UCSD-AML1 (cell line): ENCODE measurements around the gene ART3.
A peak's percentile ranks its signal among the peaks of the same experiment; 100 is the strongest.

Experiments
- DNase-seq: peaks from one replicate; lab custom pipeline; 2025; ENCODE audit not compliant: unreplicated experiment; lab: John Stamatoyannopoulos, UW

The ART3 gene

DNA sequence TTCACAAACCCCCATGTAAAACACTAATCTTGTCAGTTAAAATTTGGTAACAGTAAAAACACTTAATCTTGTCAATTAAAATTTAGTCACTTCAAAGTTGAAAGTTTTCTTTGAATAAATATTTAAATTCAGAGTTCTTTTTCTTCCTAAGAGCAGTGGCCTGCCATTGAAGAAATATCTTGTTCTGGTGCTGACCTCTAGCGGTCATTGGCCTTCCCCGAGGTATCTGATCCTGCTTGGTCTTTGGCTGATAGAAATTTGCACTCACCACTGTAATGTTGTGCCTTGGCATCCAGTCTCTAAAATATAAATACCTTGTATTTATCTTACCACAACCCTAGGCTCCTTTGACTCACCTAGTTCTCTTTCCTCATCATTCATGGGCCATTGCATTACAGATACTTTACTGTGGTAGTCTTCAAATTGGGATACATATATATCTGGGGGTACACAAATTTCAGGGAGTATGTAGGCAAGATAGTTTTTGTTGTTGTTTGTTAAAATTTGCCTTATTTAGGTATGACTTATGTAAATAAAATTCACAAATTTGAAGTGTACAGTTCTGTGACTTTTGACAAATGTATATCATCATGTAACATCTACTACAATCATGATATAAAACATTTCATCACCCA is 6.7 kb upstream of the ART3 start:
- DNase-seq = peak; percentile 41

DNA sequence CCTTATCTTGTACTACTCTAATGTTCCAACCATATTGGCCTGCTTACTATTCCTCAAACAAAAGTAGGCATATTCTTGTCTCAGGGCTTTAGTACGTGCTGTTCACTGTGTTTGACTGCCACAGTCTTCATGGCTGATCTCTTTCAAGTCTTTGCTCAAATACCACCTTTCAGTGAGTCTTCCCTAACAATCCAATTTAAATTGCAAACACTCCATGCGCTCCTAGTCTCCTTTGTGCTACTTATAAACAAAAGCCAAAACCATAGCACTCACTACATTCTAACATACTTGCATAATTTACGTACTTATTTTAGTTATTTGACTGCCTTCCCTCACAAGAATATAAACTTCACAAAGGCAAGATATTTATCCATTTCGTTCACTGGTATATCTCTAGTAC is 1.7 kb upstream of the ART3 start:
- no peak for DNase-seq

DNA sequence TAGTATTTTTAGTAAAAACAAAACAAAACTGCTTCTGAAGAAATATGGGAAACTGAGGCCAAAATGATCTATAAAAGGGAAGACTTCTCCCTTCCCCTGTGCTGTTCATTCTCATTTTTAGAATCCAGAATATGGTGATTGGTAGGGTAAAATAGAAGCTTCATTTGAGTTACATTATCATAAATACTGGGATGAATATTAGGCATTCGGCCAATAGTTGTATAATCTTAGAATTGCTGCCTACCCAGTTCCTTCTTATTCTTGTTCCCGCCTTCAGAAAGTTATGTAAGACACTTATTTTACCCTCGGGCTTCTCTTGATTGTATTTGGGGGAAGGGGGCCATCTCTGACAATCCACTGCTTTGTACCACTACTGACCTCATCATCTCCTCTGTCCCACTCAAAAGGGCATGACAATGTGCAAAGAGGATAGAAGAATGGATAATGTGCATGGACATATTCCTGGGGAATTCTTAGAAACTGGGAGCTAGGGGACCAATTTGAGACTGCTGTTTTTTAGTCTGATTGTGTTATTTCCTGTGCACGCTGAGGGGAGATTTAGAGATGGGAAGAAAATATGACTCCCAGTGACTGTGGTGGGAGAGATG is 588 bp downstream of the ART3 start:
- DNase-seq = no peak

- no peak for DNase-seq
Observed at GRCh38 chr4:76078033-76078613, 3.6 kb downstream of the ART3 start.

DNA sequence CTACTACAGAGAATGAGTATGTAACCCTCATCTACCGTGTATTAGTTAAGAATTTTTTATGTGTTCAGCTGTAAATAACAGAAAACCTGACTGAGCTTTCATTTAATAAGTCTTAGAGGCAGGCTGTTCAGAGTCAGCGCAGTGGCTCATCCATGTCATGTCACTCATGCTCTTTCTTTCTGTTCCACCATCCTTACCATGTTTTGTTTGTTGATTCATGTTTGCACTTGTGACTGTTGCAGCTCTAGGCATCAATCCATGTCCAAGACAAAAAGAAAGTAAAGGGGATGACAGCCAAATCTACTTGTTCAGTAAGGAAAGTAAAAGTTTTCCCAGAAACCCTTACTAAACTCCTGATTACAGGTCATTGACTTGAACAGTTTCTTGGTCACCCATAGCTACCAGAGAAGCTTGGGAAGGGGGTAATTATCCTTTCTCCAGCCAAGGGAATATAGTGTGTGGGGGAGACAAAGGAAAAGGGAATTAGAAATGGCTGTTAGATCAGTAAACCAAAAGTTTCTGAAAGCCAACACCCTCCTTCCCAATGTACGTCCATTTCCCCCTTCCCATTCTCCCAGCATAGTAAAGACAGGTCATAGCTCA is 9.0 kb downstream of the ART3 start:
- no peak for DNase-seq

GRCh38 chr4:76084542-76084941 is 10.0 kb downstream of the ART3 start:
- no peak for DNase-seq

DNA sequence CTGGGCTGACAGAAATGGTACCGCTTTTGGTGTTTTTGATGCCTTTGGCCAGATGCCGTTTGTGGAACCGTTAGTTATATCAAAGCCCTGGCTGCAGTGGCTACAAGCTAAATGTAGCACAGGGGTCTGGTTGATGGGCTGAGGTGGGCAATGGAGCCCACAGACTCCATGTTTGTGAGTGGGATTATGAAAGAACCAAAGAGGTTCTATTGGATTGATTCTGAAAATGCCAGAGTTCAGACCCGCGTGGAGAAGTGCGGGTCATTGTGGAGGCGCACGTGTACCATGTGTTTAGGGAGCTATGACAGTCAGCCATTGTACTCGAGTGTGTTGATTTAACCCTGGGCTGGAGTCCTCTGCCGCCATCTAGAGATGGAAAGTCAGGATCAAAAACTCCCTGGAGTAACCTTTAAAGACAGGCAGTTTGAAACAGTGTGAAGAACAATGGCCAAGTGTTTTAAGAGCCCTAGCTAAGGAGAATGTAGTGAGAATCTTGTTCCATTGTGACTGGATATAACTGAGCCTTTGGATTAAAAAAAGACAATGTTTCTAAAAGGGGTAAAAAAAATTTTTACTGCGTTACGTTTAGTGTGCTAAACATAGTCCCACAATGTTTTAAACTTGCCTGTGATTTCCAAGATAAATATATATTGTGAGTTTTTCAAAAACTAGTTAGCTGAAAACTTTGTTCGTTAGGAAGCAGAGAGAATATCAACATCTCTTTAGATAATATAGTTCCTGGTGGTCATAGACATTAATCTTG is 12.7 kb downstream of the ART3 start:
- peak; percentile 39 for DNase-seq

- no peak for DNase-seq
Observed at GRCh38 chr4:76088719-76089118, 14.2 kb downstream of the ART3 start.

GRCh38 chr4:76090241-76090691 is 15.8 kb downstream of the ART3 start:
- DNase-seq = peak; percentile 20

DNA sequence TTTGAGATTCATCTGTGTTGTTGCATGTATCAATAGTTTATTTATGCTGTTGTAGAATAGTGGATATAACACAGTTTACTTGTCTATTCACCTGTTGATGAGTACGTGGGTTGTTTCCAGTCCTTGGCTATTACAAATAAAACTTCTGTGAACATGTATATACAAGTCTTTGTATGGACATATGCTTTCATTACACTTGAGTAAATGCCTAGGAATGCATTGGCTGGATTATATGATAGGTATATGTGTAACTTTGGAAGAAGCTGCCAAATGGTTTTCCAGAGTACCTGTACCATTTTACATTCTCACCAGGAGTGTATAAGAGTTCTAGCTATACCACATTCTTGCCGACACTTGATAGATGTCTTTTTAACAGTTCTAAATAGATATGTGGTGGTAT is 16.5 kb downstream of the ART3 start:
- DNase-seq = no peak

DNA sequence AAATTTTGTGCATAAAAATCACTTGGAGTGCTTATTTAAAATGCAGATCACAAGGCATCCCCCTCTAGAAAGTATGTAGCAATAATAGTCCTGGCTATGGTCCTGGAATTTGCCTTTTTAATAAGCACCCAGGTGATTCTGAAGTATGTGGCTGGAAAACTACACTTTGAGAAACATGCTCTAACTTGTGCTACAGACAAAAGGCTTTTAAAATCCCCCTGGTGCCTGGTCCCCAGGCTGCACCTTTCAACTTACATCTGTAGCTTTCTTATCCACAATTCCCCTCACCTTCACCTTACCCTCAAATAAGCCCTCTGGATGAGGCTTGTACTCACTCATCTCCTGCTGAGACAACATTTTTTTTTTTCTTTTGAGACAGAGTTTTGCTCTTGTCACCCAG is 21.1 kb downstream of the ART3 start:
- no peak for DNase-seq

DNA sequence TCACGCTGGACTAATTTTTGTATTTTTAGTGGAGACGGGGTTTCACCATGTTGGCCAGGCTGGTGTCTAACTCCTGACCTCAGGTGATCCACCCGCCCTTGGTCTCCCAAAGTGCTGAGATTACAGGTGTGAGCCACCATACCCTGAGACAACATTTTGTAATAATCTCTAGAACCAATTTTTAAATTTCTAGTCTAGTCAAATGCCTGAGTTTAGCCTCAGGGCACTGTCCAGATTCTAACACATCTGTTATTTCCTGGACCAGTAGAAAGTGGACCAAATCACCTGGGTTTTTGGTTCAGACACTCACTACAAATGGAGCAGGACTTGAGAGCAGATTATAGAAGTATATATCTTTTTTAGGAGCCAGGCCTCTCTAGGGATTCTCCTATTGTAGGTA is 21.6 kb downstream of the ART3 start:
- DNase-seq = no peak

- DNase-seq = no peak
Observed at GRCh38 chr4:76105652-76106051, 31.1 kb downstream of the ART3 start.

- no peak for DNase-seq
Observed at GRCh38 chr4:76106442-76106841, 31.9 kb downstream of the ART3 start.

DNA sequence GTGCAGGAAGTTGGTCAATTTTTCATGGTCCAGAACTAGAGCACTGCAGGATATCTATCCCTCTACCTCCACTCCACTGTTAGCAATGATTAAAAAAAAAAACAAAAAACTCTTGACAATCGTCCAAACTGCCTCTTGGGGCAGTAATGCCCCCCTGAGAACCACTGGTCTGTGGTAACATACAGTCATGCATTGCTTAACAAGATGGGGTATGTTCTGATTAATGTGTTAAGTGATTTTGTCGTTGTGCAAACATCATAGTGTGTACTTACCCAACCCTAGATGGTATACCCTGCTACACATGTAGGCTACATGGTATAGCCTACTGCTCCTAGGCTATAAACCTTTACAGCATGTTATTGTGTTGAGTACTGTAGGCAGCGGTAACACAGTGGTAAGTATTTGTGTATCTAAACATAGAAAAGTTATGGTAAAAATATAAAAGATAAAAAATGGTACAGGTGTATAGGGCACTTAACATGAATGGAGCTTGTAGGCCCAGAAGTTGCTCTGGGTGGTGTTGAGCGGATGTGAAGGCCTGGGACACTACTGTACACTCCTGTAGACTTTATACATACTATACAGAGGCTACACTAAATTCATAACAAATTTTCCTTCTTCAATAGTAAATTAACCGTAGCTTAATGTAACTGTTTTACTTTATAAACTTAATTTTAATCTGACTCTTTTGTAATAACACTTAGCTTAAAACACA is 34.1 kb downstream of the ART3 start:
- no peak for DNase-seq

DNA sequence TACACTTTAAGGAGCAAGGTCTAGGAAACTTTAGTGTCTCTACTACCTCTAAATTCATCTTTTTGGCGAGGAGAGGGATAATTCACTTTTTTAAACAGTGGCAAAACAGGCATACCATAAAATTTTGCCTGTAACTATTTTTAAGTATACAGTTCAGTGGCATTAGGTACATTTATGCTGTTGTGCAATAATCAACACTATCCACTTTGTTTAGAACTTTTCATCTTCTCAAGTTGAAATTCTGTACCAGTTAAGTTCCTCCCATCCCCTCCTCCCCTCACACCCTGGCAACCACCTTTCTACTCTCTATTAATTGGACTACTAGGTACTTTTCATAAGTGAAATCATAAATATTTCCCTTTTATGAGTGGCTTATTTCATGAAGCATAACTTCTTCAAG is 42.3 kb downstream of the ART3 start:
- no peak for DNase-seq

DNA sequence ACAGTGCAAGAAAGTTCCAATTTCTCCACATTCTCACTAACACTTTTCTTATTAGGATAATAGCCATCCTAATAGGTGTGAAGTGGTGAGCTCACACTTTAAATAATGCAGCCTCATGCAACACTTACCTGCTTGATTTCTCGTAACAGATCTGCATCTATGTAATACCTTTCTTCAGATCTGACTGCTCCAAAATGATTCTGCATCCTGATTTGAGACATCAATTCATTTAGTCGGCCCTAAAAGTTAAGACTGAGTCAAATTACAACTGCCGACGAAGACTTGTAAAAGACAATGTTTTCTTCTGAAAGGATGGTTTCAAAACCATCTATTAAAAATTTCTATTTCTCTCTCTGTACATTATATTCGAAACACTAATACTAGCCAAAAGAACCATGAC is 43.0 kb downstream of the ART3 start:
- DNase-seq = no peak

- no peak for DNase-seq
Observed at GRCh38 chr4:76120199-76120598, 45.7 kb downstream of the ART3 start.

DNA sequence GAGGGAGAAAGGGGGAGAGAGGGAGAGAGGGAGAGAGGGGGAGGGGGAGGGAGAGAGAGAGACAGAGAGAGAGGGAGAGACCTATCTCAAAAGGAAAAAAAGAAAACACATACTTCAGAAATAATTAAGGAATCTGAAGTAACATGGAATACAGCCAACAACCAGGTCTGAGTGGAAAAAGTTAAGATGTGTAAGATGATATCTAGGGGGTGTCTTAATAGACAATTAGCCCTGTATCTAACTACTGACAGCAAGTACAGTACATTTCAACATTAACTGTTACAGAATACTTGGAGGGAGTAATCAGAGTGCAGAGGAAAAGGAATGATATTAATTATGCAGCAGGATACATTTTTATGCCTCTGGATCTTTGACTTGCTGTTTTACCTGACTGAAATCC is 51.3 kb downstream of the ART3 start:
- DNase-seq = no peak

GRCh38 chr4:76127754-76128153 is 53.2 kb downstream of the ART3 start:
- DNase-seq = no peak

GRCh38 chr4:76141241-76141640 is 66.7 kb downstream of the ART3 start:
- DNase-seq = no peak
